ENCODE measurements around the gene RUNX2. TPM values are rescaled to one million over a fixed set of nuclear protein-coding genes. Genes with fewer than 3 reads are reported as not detected.
"Not testable (repeated sequence)": the region's sequence is repeated elsewhere in the genome, so short reads cannot be mapped to it uniquely, and the experiment has no call there.

The RUNX2 gene
- total RNA-seq, 1 experiment from 2014 or later: not detected

GRCh38 chr6:45447005-45447404 is 118.9 kb downstream of the RUNX2 start:
- no peak for DNase-seq (ENCODE audit: low spot score)
- in situ Hi-C loops (cut with HindIII; ENCODE audit: low sequenced_read_pairs): no loop called here

DNA sequence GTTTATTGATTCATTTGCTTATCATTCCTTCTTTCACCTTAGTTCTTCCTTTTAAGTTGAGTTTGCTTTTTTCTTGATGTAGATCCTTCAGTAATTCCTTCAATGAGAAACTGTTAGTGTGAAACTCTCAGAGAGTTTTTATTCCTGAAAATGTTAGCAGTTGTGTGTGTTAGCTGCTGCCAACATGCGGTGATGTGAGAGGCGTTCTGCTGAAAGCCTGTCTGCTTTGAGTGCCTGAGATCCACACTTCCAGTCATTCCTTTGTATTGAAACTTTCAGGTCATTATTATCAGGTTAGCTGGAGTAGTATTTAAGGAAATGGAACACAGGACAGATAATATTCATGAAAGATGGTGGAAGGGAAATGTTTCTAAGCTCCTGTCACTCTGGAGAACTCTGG is 119.6 kb downstream of the RUNX2 start:
- DNase-seq (ENCODE audit: low spot score): no peak
- in situ Hi-C loops (cut with HindIII; ENCODE audit: low sequenced_read_pairs): no loop called here

- DNase-seq (ENCODE audit: low spot score): no peak
- in situ Hi-C loops (cut with HindIII; ENCODE audit: low sequenced_read_pairs): no loop called here
These were observed 120.6 kb downstream of the RUNX2 start for GRCh38 chr6:45448417-45449389.

DNA sequence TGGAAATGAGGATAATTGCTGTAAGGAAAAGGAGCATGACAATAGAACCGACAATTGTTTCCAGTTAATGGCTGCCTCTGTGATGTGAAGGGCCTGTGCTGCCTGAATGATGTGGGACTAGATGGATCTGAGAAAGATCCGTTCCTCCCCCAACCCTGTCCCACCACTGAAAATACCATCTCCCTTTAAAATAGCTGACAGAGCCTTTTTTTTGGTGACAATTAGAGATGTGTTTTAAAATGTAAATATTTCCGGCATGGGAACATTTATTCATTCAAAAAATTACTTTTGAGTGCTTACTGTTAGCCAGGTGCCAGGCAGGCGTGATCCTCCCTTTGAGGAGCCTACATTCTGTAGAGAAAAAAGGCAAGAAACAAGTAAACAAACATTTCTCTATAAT is 122.0 kb downstream of the RUNX2 start:
- no peak for DNase-seq (ENCODE audit: low spot score)
- in situ Hi-C loops (cut with HindIII; ENCODE audit: low sequenced_read_pairs): no loop called here

- in situ Hi-C loops (cut with HindIII; ENCODE audit: low sequenced_read_pairs): no loop called here
- no peak for DNase-seq (ENCODE audit: low spot score)
These were observed 122.7 kb downstream of the RUNX2 start for GRCh38 chr6:45450831-45451230.

DNA sequence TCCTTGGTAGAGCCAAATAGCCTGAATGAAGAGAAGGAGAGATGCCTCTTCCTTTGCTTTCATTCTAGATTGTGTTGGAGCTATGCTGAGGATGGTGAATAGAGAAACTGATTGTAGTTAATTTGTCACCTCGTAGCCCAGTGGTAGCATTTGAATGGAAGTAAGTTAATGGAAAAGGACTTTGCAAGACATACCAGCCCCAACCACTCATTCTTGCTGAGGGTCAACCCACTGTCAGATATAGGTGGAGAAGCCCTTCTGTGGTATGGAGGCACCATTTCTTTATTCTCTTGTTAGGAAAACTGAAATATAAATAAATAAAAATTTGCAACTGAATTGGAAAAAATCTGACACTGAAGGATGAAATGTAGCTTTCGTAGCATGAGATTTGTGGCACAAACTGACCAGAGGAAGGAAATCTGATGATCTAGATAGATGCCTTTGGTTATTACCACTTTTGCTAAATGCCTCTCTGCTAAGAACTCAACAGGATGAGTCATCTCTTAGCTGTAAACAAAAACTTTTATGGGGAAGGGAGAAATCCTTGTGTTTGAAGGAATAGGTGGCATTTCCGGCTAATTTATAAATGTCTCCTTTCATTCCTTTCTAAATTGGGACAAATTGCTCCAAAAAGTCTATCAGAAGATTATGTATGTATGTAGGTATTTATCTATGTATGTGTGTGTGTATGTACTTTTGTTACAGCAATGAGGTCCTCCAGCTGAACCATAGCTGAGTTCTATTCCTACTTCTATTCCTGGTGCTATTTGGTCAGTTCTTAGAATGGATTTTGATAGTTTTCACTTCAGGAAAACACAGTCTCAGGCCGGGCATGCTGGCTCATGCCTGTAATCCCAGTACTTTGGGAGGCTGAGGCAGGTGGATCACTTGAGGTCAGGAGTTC is 126.1 kb downstream of the RUNX2 start:
- no peak for DNase-seq (ENCODE audit: low spot score)
- in situ Hi-C loops (cut with HindIII; ENCODE audit: low sequenced_read_pairs): no loop called here

GRCh38 chr6:45455408-45455807 is 127.3 kb downstream of the RUNX2 start:
- in situ Hi-C loops (cut with HindIII; ENCODE audit: low sequenced_read_pairs): no loop called here
- DNase-seq (ENCODE audit: low spot score): no peak

DNA sequence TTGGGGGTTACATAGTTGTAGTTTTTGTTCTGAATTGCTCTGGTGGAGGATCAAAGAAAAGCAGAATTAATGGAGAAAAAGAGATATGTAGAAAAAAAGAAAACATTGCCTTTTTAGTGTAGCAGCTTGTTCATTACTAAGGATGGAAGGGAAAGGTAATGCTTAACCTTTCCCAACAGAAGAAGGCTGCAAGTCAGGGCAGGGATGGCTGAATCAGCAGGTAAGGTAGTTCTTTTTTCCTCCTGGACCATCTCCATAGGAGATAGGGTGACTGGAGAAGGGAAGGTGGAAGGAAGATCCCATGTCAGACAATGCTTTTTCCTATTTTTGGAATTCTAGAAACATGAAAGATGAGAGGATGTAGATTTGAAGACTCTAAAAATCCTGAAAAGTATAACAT is 129.0 kb downstream of the RUNX2 start:
- DNase-seq (ENCODE audit: low spot score): no peak

DNA sequence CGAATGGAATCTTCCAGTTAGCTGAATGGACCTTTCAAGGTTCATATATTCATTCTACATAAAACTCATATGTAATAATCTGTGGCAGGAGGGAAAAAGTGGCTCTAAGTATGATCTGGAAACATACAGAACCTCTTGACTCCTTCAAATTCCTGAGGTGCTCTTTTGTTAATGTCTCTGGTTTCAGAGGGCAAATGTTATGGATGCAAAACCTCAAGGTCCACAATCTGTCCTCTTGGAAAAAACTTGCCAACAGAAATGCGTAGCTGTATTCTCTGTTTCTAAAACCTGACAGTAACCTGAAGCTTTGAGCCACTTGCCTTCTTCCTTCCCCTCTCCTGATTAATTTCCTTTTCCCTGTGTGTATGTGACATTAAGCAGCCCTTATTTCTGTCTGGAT is 130.5 kb downstream of the RUNX2 start:
- no peak for DNase-seq (ENCODE audit: low spot score)
- in situ Hi-C loops (cut with HindIII; ENCODE audit: low sequenced_read_pairs): no loop called here

More for the DNA sequence above, 129.0 kb downstream of the RUNX2 start:
- in situ Hi-C loops (cut with HindIII; ENCODE audit: low sequenced_read_pairs): no loop called here

DNA sequence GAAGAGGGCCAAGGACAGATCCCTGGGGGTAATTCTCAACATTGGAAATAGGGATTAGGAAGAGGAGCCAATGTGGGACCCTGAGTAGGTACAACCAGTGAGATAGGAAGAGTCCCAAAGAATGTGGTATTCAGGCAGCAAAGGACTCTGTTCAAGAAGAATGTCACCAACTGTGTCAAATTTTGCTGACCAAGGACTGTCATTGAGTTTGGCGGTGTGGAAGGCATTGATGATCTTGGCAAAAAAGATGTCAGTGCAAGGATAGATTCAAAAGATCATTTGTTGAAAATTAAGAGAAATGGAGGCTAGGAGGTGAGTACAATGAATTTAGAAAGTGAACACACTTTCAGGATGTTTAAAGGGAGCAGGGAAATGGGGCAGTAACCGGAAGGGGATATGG is 132.0 kb downstream of the RUNX2 start:
- in situ Hi-C loops (cut with HindIII; ENCODE audit: low sequenced_read_pairs): no loop called here
- DNase-seq (ENCODE audit: low spot score): no peak

GRCh38 chr6:45461486-45461885 is 133.4 kb downstream of the RUNX2 start:
- in situ Hi-C loops (cut with HindIII; ENCODE audit: low sequenced_read_pairs): no loop called here
- no peak for DNase-seq (ENCODE audit: low spot score)

GRCh38 chr6:45462190-45463134 is 134.3 kb downstream of the RUNX2 start:
- DNase-seq (ENCODE audit: low spot score): no peak
- in situ Hi-C loops (cut with HindIII; ENCODE audit: low sequenced_read_pairs): no loop called here

DNA sequence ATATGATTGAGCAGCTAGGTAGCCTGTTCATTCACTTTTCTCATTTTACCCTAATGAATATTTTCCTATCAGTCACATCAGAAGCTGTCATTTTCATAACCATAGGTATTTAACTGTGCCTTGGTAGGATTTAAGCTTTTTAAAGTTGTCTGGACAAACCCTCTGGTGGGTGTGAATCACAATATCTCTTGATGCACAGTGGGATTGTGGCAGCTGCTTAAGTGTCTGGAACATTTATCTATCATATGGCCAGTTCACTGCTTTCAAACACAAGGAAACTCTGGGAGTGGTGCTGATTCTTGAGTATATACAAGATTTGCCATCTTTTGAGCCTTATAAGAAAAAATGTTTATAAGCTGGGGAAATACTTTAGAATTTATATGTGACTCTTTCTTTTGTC is 136.6 kb downstream of the RUNX2 start:
- in situ Hi-C loops (cut with HindIII; ENCODE audit: low sequenced_read_pairs): no loop called here
- DNase-seq (ENCODE audit: low spot score): no peak

GRCh38 chr6:45466686-45467085 is 138.6 kb downstream of the RUNX2 start:
- in situ Hi-C loops (cut with HindIII; ENCODE audit: low sequenced_read_pairs): no loop called here
- DNase-seq (ENCODE audit: low spot score): no peak

DNA sequence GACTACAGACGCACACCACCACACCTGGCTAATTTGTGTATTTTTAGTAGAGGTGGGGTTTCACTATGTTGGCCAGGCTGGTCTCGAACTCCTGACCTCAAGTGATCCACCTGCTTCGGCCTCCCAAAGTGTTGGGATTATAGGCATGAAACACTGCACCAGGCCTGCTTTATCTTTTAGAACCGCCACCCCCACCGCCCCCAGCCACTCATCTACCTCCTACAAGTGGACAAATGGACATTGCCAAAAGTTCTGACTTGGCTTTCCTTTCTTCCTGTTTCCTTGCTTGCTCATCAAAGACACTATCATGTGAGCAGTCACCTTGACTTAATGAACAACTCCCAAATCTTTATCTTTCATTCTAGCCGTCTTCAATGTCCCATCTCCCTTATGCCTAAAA is 139.3 kb downstream of the RUNX2 start:
- in situ Hi-C loops (cut with HindIII; ENCODE audit: low sequenced_read_pairs); DNase-seq (ENCODE audit: low spot score): not testable (repeated sequence)

DNA sequence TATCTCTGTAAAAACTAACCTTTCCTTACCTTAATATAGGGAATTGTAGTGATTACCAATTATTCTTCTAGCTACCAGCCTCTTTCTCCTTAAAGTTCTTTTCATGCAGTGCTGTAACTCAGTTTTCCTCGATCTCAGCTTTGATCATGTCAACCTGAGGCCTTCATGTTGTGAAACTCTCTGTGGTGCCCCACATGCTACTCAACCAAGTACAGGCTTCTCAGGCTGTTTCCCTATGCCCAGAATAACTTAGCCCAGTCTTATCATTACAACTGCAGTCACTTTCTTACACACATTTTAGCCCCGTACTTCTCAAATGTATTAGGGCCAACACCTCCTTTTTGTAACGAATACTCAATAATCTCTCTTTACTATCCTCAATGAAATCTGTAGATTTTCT is 139.7 kb downstream of the RUNX2 start:
- in situ Hi-C loops (cut with HindIII; ENCODE audit: low sequenced_read_pairs): no loop called here
- no peak for DNase-seq (ENCODE audit: low spot score)

- in situ Hi-C loops (cut with HindIII; ENCODE audit: low sequenced_read_pairs): no loop called here
- no peak for DNase-seq (ENCODE audit: low spot score)
These were observed 141.5 kb downstream of the RUNX2 start for GRCh38 chr6:45469663-45470062.

DNA sequence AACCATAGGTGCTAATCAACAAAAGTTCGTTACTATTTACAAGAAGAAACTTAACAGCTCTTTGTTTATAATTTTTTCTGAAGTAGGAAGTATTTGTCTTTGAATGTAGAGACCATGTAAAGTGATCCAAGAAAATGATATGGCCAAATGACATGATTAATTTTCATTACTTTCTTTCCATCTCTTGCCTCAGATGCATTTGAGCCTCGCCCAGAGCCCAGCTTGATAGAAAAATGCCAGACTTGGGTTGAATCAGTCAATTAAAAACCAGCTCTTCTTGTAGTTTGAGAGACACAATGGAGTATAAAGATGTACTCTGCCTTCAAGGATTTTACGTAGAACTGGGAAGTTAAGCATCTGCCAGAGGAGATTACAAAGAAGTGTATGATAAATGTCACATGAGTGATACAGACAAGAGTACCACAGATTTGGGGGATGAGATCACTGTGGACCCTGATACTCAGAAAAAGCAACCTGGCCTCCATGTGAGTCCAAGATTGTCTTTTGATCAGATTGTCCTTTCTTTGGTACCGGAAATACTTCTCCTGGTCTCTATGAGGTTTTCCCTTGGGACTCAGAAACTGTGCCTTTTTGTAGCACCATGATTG is 142.1 kb downstream of the RUNX2 start:
- in situ Hi-C loops (cut with HindIII; ENCODE audit: low sequenced_read_pairs): no loop called here
- no peak for DNase-seq (ENCODE audit: low spot score)

GRCh38 chr6:45472382-45472781 is 144.3 kb downstream of the RUNX2 start:
- in situ Hi-C loops (cut with HindIII; ENCODE audit: low sequenced_read_pairs): no loop called here
- DNase-seq (ENCODE audit: low spot score): no peak

Data from G401 (cell line).